HuH-7 (cell line): ENCODE data around the gene KMT5B.

Source experiments
- DNase-seq: peaks from one replicate; pipeline ENCODE4 v3.0.0; 2011; ENCODE audit warnings: low spot score

Gene KMT5B

DNA sequence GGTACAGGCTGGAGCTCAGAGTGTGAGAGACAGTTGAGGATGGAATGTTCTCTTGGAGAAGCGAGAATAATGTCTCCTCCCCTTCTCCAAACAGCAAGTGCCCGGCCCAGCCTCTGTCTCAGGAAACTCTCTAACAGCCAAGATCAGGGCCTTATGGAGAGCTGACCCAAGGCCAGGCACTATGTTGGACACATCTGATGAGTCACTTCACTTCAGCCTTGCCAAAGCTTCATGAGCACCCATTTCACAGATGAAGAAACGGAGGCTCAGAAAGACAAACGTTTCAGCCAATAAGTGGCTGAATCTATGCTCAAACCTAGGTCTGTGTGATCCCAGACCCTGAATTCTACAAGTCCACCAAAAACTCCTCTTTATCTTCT is 69.8 kb downstream of the KMT5B start:
- DNase-seq = no peak

DNA sequence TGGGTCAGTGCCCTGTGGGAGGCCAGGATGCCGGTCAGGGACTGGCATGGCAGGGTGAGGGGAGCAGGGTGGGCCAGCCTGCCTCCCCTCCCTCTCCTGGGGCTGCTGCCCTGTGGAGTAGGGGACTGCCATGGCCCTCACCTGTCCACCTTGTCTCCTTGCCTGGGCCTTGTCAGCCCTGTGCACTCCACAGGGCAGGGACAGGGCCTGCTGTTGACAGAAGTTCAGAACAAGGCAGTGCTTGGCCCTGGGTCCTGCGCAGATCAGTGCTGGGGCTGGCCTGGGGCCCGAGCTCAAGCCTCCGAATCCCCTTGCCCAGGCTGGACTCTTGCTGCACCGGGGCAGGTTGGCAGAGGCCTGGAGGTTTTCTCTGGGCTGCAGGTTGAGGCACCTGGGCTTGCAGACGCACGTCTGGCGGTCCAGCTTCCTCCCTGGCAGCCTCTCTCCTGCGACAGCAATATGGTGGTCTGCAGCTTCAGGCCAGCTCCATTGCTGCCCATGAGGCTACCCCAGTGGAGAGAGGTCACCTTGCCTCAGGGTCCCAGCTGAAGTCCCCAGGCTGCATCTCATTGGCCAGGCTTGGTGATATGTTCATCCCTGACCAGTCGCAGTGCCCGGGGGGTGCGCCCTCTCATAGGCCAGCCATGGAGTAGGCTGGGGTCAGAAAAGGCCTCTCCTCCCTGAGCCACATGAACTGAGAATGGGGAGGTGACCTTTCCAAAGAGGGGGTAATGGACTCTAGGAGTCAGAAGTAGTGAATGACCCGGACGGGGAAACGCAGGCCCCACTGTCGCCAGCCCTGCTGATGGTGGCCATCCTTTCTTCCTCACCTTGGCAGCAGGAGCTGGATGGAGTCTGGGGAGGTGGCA is 70.4 kb downstream of the KMT5B start:
- no peak for DNase-seq

- no peak for DNase-seq
Measured at GRCh38 chr11:68142028-68142412, 71.1 kb downstream of the KMT5B start.

DNA sequence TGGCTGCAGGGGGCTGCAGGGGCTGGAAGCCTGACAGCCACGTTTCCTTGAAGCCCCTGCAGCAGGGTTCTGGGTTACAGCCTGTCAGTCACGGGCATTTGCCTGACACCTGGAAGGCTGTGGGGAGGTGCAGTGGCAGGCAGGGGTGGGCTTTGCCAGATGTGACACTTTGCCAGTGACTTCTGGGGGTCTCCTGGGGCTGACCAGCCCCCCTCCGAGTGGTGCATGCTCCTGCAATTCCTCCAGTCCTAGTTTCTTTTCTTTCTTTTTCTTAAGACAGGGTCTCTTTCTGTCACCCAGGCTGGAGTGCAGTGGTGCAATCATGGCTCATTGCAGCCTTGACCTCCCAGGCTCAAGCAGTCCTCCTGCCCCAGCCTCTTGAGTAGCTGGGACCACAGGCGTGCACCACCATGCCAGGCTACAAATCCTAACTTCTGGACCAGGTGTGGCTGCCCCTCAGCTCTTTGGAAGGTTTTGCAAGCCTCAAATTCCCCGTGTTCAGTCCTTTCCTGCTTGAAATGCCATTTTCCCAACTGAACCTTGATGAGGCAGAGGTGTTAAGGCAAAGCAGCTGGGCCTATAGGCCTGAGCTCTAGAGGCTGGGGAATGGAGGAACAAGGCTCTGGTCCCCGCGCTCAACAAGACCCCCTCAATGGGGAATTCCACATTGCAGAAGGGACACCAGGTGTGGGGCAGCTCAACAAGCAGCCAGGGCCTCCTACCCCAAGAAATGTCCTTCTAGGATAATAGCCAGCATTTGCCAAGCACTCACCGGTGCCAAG is 71.7 kb downstream of the KMT5B start:
- DNase-seq = no peak

DNA sequence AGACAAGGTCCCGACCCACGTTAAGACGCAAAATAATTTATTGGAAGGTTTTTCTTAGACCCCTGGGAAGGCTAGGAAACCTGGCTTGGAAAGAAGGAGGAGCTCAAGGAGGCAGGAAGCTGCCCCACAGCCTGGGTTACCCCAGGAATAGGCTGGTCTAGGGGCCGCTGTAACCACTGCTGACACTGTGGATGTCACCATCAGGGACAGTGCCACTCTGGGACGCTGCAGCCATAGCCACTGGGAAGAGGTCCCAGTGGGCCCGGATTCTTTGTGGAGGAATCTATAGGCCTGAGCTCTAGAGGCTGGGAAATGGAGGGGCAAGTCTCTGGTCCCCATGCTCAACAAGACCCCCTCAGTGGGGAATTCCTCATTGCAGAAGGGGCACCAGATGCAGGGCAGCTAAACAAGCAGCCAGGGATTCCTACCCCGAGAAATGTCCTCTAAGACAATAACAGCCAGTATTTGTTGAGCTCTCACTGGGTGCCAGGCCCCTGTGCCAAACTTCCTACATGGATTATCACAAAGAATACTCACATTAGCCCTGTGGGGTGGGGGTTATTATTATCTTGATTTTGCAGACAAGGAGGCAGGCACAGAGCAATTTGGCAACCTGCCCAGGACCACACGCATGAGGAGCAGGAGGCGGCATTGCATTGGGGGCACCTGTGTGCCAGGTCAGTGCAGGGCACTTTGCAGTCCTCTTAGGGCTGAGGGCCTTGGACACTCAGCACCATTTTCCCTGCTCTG is 72.4 kb downstream of the KMT5B start:
- no peak for DNase-seq

DNA sequence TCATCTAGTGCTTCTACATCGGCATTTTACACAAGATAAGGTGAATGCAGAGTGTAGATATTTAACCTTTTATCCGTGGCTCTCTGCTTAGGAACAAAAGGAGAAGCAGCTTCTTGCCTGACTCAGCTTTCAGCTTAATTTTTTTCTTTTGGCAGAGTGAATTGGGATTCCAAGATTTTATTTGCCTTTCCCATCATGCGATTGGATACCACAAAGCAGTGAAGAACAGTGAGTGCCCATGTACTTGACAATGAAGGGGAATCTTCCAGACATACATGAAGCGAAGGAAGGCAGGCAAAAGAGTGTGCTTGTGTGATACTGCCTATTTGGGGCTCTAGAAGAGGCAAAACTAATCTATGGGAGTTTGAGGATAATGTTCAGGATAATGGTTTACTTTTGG is 74.9 kb downstream of the KMT5B start:
- DNase-seq = no peak

DNA sequence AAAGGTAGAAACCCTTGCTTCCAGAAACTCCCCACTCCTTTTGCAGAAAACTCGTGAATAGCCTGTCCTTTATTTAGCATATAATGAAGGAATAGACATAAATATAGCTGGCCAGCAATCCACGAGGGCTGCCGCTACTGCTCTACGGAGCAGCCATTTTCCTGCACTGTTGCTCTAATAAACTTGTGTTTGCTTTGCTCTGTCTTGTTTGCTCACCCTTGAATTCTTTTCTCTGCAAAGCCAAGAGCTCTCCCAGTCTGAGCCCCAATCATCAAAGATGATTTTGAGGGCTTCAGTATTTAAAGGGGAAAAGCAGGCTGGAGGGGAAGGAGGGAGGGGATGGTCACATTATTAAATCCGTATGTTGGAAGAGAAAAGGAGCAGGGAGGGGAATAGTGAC is 75.3 kb downstream of the KMT5B start:
- DNase-seq = peak; percentile 82

DNA sequence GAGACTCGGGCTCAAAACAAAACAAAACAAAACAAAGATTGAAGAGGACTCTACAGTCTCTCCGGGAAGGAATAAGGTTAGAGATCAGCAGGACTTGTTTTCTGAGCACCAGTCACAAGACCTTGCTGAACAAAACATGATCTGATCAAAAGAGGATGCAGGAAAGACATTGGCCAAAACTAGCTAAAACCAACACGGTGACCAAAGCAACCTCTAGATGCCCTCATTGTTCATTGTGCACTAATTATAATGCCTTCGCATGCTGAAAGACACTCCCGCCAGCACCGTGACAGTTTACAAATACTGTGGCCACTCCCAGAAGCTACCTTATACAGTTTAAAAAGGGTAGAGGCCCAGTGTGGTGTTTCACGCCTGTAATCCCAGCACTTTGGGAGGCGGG is 76.2 kb downstream of the KMT5B start:
- no peak for DNase-seq

DNA sequence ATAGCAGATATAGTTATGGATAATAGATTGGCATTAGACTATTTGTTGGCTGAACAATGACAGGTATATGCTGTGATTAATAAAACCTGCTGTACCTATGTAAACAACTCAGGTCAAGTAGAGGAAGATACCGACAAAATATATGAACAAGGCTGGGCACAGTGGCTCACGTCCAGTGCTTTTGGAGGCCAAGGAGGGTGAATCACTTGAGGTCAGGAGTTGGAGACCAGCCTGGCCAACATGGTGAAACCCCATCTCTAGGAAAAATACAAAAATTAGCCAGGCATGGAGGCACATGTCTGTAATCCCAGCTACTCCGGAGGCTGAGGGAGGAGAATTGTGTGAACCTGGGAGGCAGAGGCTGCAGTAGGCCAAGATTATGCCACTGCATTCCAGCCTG is 77.9 kb downstream of the KMT5B start:
- no peak for DNase-seq

- no peak for DNase-seq
Measured at GRCh38 chr11:68133761-68134160, 79.3 kb downstream of the KMT5B start.

- no peak for DNase-seq
Measured at GRCh38 chr11:68130121-68130520, 83.0 kb downstream of the KMT5B start.

GRCh38 chr11:68128682-68129327 is 84.3 kb downstream of the KMT5B start:
- peak; percentile 94 for DNase-seq

GRCh38 chr11:68127714-68128681 is 85.1 kb downstream of the KMT5B start:
- DNase-seq = peak; percentile 100

- no peak for DNase-seq
Measured at GRCh38 chr11:68125164-68125563, 87.9 kb downstream of the KMT5B start.

DNA sequence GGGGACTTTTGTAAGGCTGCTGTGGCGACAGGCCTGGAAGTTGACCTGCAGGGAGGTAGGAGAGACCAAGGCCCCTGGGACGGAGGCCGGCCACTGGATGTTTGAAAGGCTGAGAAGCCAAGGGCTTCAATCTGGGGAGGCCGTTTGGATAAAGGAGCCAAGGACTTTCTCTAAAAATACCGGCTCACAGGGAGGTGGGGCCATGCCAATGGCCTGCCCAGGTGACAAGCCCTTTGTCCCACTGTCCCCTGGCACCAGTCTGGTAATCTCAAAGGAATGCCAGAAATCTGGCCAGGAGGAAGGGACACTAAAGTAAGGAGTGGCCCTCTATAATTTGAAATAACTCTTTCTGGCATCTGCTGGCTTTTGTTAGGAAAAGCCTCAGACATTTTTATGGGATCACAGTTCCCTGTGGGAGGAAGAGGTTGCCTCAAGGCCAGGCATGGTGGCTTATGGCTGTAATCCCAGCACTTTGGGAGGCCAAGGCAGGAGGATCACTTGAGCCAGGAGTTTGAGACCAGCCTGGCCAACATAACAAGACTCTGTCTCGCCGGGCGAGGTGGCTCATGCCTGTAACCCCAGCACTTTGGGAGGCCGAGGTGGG is 90.1 kb downstream of the KMT5B start:
- peak; percentile 49 for DNase-seq

DNA sequence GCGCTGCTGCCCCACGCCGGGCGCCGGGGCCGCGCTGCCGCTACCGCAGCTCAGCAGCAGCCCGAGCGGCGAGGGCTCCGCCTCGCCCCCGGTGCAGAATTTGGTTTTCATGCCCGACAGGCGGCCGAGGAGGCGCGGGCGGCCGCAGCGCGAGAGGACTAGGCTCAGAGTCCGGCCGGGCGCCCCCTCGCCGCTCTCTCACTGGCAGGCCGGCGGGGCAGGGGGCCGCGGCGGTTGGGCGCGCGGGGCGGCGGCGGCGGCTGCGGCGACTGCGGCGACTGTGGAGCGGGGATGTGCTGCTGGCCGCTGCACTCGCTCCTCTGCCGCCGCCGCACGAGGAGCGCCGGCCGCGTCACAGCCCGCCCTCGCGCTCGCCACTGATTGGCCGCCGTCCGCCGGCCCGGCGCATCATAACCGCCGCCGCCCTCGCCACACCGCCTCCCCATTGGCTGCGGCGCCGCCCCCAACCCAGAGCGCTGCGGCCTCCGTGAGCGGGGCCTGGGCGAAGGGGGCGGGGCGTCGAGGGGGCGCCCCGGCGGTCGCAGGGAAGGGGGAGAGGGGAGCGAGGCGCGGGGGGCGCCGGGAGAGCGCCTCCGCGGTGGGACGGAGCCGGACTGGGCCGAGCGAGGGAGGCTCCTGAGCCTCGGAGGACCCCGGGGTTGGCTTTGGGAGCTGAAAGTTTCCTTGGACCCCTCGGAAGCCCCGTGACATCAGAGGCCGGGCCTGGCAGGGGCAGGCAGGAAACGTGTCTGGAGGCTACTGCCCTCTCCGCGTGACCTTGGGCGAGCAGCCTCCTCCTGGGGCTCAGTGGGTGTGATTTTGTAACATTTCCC is 91.8 kb downstream of the KMT5B start, which contains the start of gene CHKA:
Gene CHKA, minus strand, starts transcription at position 322 of the 833 bp plus-strand sequence. Its CDS starts 211 bp downstream, at position 111.
- peak; percentile 100 for DNase-seq

GRCh38 chr11:68120273-68121066 is 92.6 kb downstream of the KMT5B start:
- DNase-seq = peak; percentile 89

DNA sequence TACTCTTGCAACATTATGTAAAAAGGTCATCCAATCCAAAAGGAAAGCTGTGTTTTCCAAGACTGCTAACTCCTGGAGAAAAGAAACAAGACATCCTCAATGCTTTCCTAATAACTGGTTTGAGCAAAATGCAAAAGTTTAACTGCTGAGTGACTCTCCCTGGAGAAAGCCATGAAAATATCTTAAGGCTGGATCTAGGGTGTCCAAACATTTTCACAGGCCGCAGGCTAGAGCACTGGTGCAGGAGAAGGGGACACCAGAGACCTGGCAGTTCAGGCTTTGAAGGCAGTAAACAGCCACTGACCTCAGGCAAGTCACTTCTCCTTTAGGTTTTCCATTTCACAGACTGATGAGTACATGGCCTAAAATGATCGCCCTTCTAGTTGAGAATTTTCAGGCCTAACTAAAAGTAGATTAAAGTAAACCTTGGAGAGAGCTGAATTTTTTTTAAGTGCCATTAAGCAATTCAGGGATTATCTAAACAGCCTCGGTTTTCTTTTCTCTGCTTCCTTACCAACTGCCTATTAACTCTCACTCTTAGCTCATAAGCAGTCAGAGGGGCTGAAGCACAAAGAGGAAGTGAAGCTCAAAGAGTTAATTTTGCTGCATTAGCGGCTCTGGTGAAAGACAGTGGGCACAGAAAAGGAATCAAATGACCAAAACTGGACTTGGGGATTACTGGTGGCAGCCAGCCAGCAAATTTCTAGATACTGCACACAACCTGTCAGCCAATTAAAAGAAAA is 94.2 kb downstream of the KMT5B start:
- no peak for DNase-seq
